K562 (cell line): ENCODE measurements around the gene ADAMTSL2. TPM values are rescaled to one million over a fixed set of nuclear protein-coding genes. Genes with fewer than 3 reads are reported as not detected.

ENCODE experiments used
- ATAC-seq: fragments of 200-7000 bp; cut with Tn5 transposase; 3 replicates; pipeline ENCODE4 v1.9.1; 2020; ENCODE audit warnings: moderate library complexity
- BruUV-seq: library from RNA; stranded (reverse); fragments of 400-500 nt; replicated peaks from 2 replicates; lab custom pipeline; 2021; lab: Mats Ljungman, UMichigan
- CTCF ChIA-PET: fragments of 300-600 bp; formaldehyde crosslinking; extraction: SDS; loops from one replicate; lab custom pipeline; 2021; ENCODE audit warnings: low intra/inter-chr PET ratio; lab: Yijun Ruan, JAX
- POLR2A ChIA-PET: fragments of 300-600, 350-650 bp; sonication (Branson Sonifier 250); formaldehyde crosslinking; extraction: SDS; loops from one replicate; lab custom pipeline; 2021; ENCODE audit warnings: antibody characterized with exemption, inconsistent platforms; lab: Yijun Ruan, JAX
- DNase-seq, 4 experiments: peaks; one replicate each; pipeline versions ENCODE4 v3.0.0 to v3.0.0-alpha.2; 2011 to 2018; ENCODE audit warnings: low spot score in 3 of 4, mixed read lengths in 3 of 4; ENCODE audit errors: extremely low read depth in 1 of 4
- FAIRE-seq: peaks from 2 replicates; lab custom pipeline; 2011; peaks lifted over from hg19 to GRCh38; lab: Jason Lieb, UNC
- H2AFZ ChIP-seq: 2 replicates; pipeline ENCODE4 v1.6.0; 2011; ENCODE audit warnings: low read depth, low read length, control low read depth, inconsistent platforms
- H3K27ac ChIP-seq: fragments of 200-600 bp; 3 replicates; pipeline ENCODE4 v1.8.0; 2011; ENCODE audit warnings: low read depth, mild to moderate bottlenecking, control low read depth, inconsistent platforms, low read length, moderate library complexity, mixed read lengths; ENCODE audit errors: extremely low read depth
- H3K27me3 ChIP-seq, 2 experiments: fragments of 300-600 bp in 1 of 2; 2 replicates in 1 of 2; 3 replicates in 1 of 2; pipeline versions ENCODE4 v1.6.0 to v1.8.0; 2011; ENCODE audit warnings: inconsistent platforms in 2 of 2, low read length in 2 of 2, mild to moderate bottlenecking in 1 of 2, mixed read lengths in 1 of 2, moderate library complexity in 1 of 2; ENCODE audit not compliant: control insufficient read depth in 2 of 2, insufficient read depth in 2 of 2
- H3K36me3 ChIP-seq: fragments of 300-600 bp; 3 replicates; pipeline ENCODE4 v1.8.0; 2011; ENCODE audit warnings: mild to moderate bottlenecking, low read length, inconsistent platforms; ENCODE audit not compliant: control insufficient read depth, insufficient read depth
- H3K4me1 ChIP-seq, 2 experiments: fragments of 200-600 bp in 1 of 2; replicated peaks in 1 of 2; 2 replicates in 1 of 2; 3 replicates in 1 of 2; pipeline versions ENCODE4 v1.5.1 to v1.8.0; 2011; ENCODE audit warnings: inconsistent platforms in 2 of 2, low read length in 2 of 2, mild to moderate bottlenecking in 1 of 2, mixed read lengths in 1 of 2, moderate library complexity in 1 of 2; ENCODE audit not compliant: control insufficient read depth in 2 of 2, insufficient read depth in 2 of 2
- H3K4me2 ChIP-seq: 2 replicates; pipeline ENCODE4 v1.6.1; 2011; ENCODE audit warnings: low read length, control low read depth, inconsistent platforms, mixed read lengths; ENCODE audit not compliant: insufficient read depth
- H3K4me3 ChIP-seq: fragments of 200-600 bp; sonication (generic), shearing (Covaris generic); 2 replicates; pipeline ENCODE4 v1.5.1; 2016; ENCODE audit warnings: control low read depth, inconsistent platforms
- H3K79me2 ChIP-seq: fragments of 200-600 bp; 3 replicates; pipeline ENCODE4 v1.8.0; 2011; ENCODE audit warnings: low read length, inconsistent platforms; ENCODE audit not compliant: control insufficient read depth, insufficient read depth
- H3K9ac ChIP-seq, 2 experiments: 2 replicates each; pipeline versions ENCODE4 v1.6.0 to v1.6.1; 2011; ENCODE audit warnings: low read depth in 2 of 2, low read length in 2 of 2, control low read depth in 1 of 2, inconsistent platforms in 1 of 2, mild to moderate bottlenecking in 1 of 2, mixed read lengths in 1 of 2; ENCODE audit not compliant: insufficient read depth in 1 of 2
- H3K9me1 ChIP-seq: one replicate; pipeline ENCODE4 v1.6.0; 2011; ENCODE audit warnings: inconsistent platforms, mild to moderate bottlenecking, low read length, moderate library complexity; ENCODE audit not compliant: control insufficient read depth, insufficient read depth
- H3K9me3 ChIP-seq: replicated peaks from 2 replicates; pipeline ENCODE4 v1.5.1; 2011; ENCODE audit warnings: low read depth, low read length, inconsistent platforms; ENCODE audit not compliant: control insufficient read depth, insufficient read depth
- H4K20me1 ChIP-seq: replicated peaks from 2 replicates; pipeline ENCODE4 v1.6.1; 2011; ENCODE audit warnings: low read length, inconsistent platforms, mixed read lengths; ENCODE audit not compliant: control insufficient read depth, insufficient read depth
- CBFA2T2 ChIP-seq: fragments of 450-650 bp; conservative IDR thresholded peaks from 2 replicates; pipeline ENCODE4 v1.6.1; 2017; ENCODE audit warnings: mild to moderate bottlenecking
- CBFA2T3 ChIP-seq: fragments of 450-650 bp; IDR thresholded peaks from 2 replicates; pipeline ENCODE4 v1.6.1; 2017
- CBX8 ChIP-seq: fragments of 200-600 bp; sonication (generic); IDR thresholded peaks from 2 replicates; pipeline ENCODE4 v1.6.1; 2012; ENCODE audit warnings: borderline replicate concordance, mixed run types, low read depth, mild to moderate bottlenecking, moderate library complexity, mixed read lengths, low read length, control low read depth, inconsistent platforms; ENCODE audit not compliant: poor library complexity, severe bottlenecking; ENCODE audit errors: extremely low read depth
- E2F8 ChIP-seq: fragments of 450-650 bp; IDR thresholded peaks from 2 replicates; pipeline ENCODE4 v1.7.1; 2018; ENCODE audit warnings: mild to moderate bottlenecking, low read depth; ENCODE audit not compliant: partially characterized antibody
- ELF1 ChIP-seq: fragments of 200-800 bp; sonication (Bioruptor generic); IDR thresholded peaks from 2 replicates; pipeline ENCODE4 v1.6.1; 2016; ENCODE audit warnings: missing genetic modification characterization, missing compliant biosample characterization
- PRMT5 ChIP-seq: sonication (generic); formaldehyde crosslinking; IDR thresholded peaks from 2 replicates; pipeline ENCODE4 v1.5.0; 2020; ENCODE audit warnings: missing genetic modification reagents
- ZKSCAN1 ChIP-seq: fragments of 150-350 bp; IDR thresholded peaks from 2 replicates; pipeline ENCODE4 v1.6.1; 2016; ENCODE audit warnings: low read depth, low read length
- WGBS: fragments of 100-300 bp; shearing (Covaris generic); methylation state at CpG from one replicate; pipeline ENCODE4 v1.1.6; 2016; ENCODE audit warnings: low coverage, mixed read lengths; ENCODE audit not compliant: insufficient coverage; ENCODE audit errors: missing lambda C conversion rate; 5-methylcytosine and 5-hydroxymethylcytosine counted together
- in situ Hi-C: fragments of 300-500 bp; cut with MboI; formaldehyde crosslinking; loops from 4 replicates; pipeline ENCODE4 v1.15.0; 2018; ENCODE audit warnings: inconsistent platforms, mixed read lengths
- intact Hi-C: fragments of 100-400 bp; cut with micrococcal nuclease; formaldehyde crosslinking; loops from 2 replicates; pipeline ENCODE4 v1.14.2; 2022
- polyA plus RNA-seq, 8 experiments: library from polyadenylated mRNA; depleted of rRNA in 4 of 8; stranded (reverse) in 5 of 8; unstranded in 3 of 8; fragments of >200 nt; fragmentation: Nextera tagmentation in 2 of 8; fragmentation: Illumina TruSeq in 1 of 8; extraction: Ambion mirVana in 2 of 8; extraction: Trizol in 1 of 8; gene quantifications; 2 replicates each; pipeline versions ENCODE4 v1.2.1 to v1.2.3, GENCODE V29; 2011 to 2014; ENCODE audit warnings: inconsistent platforms in 1 of 8, missing spikeins in 1 of 8
- total RNA-seq, 7 experiments: library from RNA; depleted of rRNA in 6 of 7; stranded (reverse); fragments of >200 nt in 6 of 7; fragmentation: Illumina TruSeq in 2 of 7; extraction: Trizol in 2 of 7; gene quantifications; 2 replicates each; pipeline versions ENCODE4 v1.2.1 to v1.2.3, GENCODE V29; 2011 to 2021; ENCODE audit warnings: low replicate concordance in 1 of 7

The ADAMTSL2 gene
- total and polyA plus RNA-seq, 9 of the 15 experiments (the other 6 are each of a cell fraction or from before 2014, with no cell fraction given): 0.04 TPM; not detected in 8

GRCh38 chr9:133614678-133615077 lies 80.2 kb downstream of the ADAMTSL2 start:
- no peak for DNase-seq
- intact Hi-C loops: no loop called here
- Histone ChIP-seq H3K27me3 (peaks cover 11 to 63% of the 10 kb centered on the region in 2 experiments; a peak in 4 of 5 replicates), H3K4me2 (no peak overlapping the region), H3K27ac (no peak overlapping the region), H3K9me3 (no peaks in the 10 kb centered on the region), H4K20me1 (peaks cover 26% of the 10 kb centered on the region), H3K79me2 (no peaks in the 10 kb centered on the region), H3K9ac (no peak overlapping the region), H3K4me1 (no peaks in the 10 kb centered on the region)
- WGBS: 4% methylated on average over 5 of the region's 5 CpGs
- ChIA-PET POLR2A (no interaction called here), CTCF (no interaction called here)
- FAIRE-seq: no peak
- TF ChIP-seq CBX8 (no peak), ZKSCAN1 (no peak), PRMT5 (CRISPR knock-in tag) (no peak), CBFA2T3 (no peak), E2F8 (no peak), CBFA2T2 (no peak), ELF1 (tag) (no peak)
- TF ChIP-seq, all 486 proteins: peak for 0
- H3K4me3 ChIP-seq: no peak overlapping the region
- H3K36me3 ChIP-seq: no peaks in the 10 kb centered on the region
- ATAC-seq: no peak
- no TSS peak for BruUV-seq
- H2AFZ ChIP-seq: no peak overlapping the region
- in situ Hi-C loops: no loop called here
- H3K9me1 ChIP-seq: no peaks in the 10 kb centered on the region
